K562 treated with DMSO at 1 percent for 24 hours (cell line): ENCODE results near the gene WWC2. TPM values are rescaled to one million over a fixed set of nuclear protein-coding genes. Genes with fewer than 3 reads are reported as not detected.

Experiments used
- total RNA-seq: library from RNA; unstranded; fragments of 300-600 nt; gene quantifications from 2 replicates; pipeline ENCODE4 v1.2.3, GENCODE V29; 2022; ENCODE audit warnings: low read depth; ENCODE audit not compliant: insufficient read depth

Gene WWC2
- 11.7 and 12.5 TPM in 2 replicates for total RNA-seq

GRCh38 chr4:183098723-183099536 is at the start of gene WWC2:
Gene WWC2, plus strand, starts transcription at chr4:183099257. Its CDS starts 235 bp downstream, at chr4:183099492.

GRCh38 chr4:183320211-183321059 is 221.4 kb downstream of the WWC2 start, which contains the start of gene CLDN22:
Gene CLDN22, minus strand, starts transcription at chr4:183320276. Its CDS starts 58 bp downstream, at chr4:183320218.

GRCh38 chr4:183322326-183322725 is 223.3 kb downstream of the WWC2 start, which contains the start of gene CLDN24:
Gene CLDN24, minus strand, starts transcription at chr4:183322426. Its CDS starts 0 bp downstream, at chr4:183322426.

Other genes starting within 250 kb of the WWC2 start
- 52.7 and 54.5 TPM in 2 replicates for gene DCTD, start 181.9 kb upstream of the WWC2 start, total RNA-seq
- not detected in 2 replicates for gene CLDN22, start 221.0 kb downstream of the WWC2 start, total RNA-seq
- gene CLDN24, start 223.2 kb downstream of the WWC2 start, total RNA-seq, result not detected in 2 replicates